ENCODE results near the gene DEFB128.

The DEFB128 gene

GRCh38 chr20:152131-152530, 37.4 kb downstream of the DEFB128 start:
- peaks cover 5% of the 10 kb centered on the region; the same call in 1 of the 2 replicates for H3K27me3 ChIP-seq (ENCODE audit: insufficient read depth, low read length)
- H3K9ac ChIP-seq (ENCODE audit: low read depth, low read length): no peak overlapping the region
- H3K36me3 ChIP-seq (ENCODE audit: insufficient read depth, low read length): no peaks in the 10 kb centered on the region
- no peak overlapping the region for H3K4me3 ChIP-seq (ENCODE audit: low read length)
- WGBS: no CpG with 5 or more reads among the region's 1 CpG
- H3K4me1 ChIP-seq (ENCODE audit: insufficient read depth, low read length): no peaks in the 10 kb centered on the region
- no peak overlapping the region for H3K27ac ChIP-seq (ENCODE audit: low read depth, low read length)
- H3K9me3 ChIP-seq (ENCODE audit: insufficient read depth, low read depth, low read length): no peaks in the 10 kb centered on the region; the same call in 1 of the 2 replicates

- H3K4me1 ChIP-seq (ENCODE audit: insufficient read depth, low read length): peaks cover 5% of the 10 kb centered on the region; the same call in 1 of the 2 replicates
- H3K36me3 ChIP-seq (ENCODE audit: insufficient read depth, low read length): no peaks in the 10 kb centered on the region
- H3K9me3 ChIP-seq (ENCODE audit: insufficient read depth, low read depth, low read length): no peaks in the 10 kb centered on the region; the same call in 1 of the 2 replicates
- no peak overlapping the region for H3K9ac ChIP-seq (ENCODE audit: low read depth, low read length)
- H3K27me3 ChIP-seq (ENCODE audit: insufficient read depth, low read length): peaks cover 8% of the 10 kb centered on the region; the same call in 1 of the 2 replicates
- H3K27ac ChIP-seq (ENCODE audit: low read depth, low read length): no peak overlapping the region
- WGBS: 73% methylated on average over 2 of the region's 2 CpGs
- H3K4me3 ChIP-seq (ENCODE audit: low read length): no peak overlapping the region
Measured at GRCh38 chr20:145877-146276, 43.6 kb downstream of the DEFB128 start.

- Histone ChIP-seq H3K4me3 (ENCODE audit: low read length) (no peak within 1 kb of the TSS), H3K36me3 (ENCODE audit: insufficient read depth, low read length) (no peaks in the 10 kb centered on the region), H3K9ac (ENCODE audit: low read depth, low read length) (no peak within 1 kb of the TSS), H3K4me1 (ENCODE audit: insufficient read depth, low read length) (peaks cover 5% of the 10 kb centered on the region; the same call in 1 of the 2 replicates), H3K27ac (ENCODE audit: low read depth, low read length) (no peak within 1 kb of the TSS), H3K9me3 (ENCODE audit: insufficient read depth, low read depth, low read length) (peaks cover 10% of the 10 kb centered on the region; the same call in 1 of the 2 replicates), H3K27me3 (ENCODE audit: insufficient read depth, low read length) (peaks cover 3% of the 10 kb centered on the region; the same call in 1 of the 2 replicates)
- 92% methylated on average over 1 of the region's 1 CpG for WGBS
Measured at GRCh38 chr20:142290-142689, 47.2 kb downstream of the DEFB128 start, which contains the start of gene DEFB126. TSS of gene DEFB126 (plus strand) at chr20:142590. CDS start at chr20:142629, 39 bp downstream.

Measured in HUES64 (cell line).